Measurements from ENCODE around the gene TMEM269.
"Not testable (repeated sequence)": the region's sequence is repeated elsewhere in the genome, so short reads cannot be mapped to it uniquely, and the experiment has no call there.

TMEM269 gene

DNA sequence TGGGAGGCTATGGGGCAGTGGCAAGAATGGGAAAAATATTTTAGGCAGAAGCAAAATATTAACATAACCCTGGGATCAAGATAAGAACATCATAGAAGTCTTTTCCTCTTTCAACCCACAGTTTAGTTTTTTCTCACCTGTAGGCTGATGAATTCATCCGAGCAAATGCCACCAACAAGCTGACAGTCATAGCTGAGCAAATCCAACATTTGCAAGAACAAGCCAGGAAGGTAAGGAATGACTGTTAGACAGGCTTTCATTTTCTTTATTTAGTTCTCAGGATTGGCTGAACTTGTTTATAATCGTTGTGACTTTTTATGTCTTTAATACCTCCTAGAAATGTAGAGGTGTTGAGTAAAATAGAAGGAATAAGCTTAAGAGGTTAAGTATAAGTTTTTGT lies 11.4 kb upstream of the TMEM269 start:
- DNase-seq (ENCODE audit: low read depth in 2 of 2, low spot score in 1 of 2): no peak

DNA sequence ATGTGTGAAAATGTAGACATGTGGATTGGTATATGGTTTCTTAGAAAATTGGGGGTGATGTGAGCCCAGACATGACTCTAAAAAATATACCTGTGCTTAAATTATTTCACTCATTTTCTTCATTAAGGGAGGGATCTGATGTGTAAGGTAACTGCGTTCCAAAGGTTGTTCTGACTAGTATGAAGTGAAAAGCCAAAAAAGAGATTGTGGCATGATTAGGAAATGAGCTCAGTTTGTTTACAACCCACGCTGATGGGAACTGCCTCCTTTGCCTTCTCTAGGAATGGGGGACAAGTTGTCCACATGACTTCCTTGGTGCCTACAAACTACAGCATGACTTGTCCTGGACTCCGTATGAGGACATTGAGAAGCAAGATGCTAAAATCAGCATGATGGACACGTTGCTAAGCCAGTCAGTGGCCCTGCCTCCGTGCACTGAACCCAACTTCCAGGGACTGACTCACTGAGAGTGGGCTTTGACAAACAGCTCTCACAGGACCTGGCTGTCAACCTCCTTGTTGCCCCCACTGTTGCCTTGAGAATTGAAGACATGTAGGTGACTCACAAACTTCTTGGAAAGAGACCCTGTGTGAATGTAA lies 9.8 kb upstream of the TMEM269 start:
- no peak for DNase-seq (ENCODE audit: low read depth in 2 of 2, low spot score in 1 of 2)

DNA sequence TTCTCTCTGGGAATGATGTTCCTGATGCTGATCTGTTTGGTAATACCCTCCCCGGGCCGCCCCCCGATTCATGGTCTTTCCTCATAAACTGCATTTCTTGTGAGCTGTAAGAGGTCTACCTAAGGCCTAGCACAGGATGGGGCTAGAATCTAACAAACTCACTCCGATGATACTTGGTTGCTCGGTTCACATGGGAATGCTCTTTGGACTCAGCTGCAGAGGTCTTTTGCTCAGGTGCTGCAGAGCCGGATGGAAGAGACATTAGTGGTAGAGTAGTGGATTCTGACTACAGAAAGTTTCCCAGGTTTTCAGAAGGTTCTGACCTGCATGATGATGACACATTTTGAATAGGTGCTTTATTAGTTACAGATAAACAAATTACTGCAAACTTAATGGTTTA lies 8.3 kb upstream of the TMEM269 start:
- DNase-seq (ENCODE audit: low read depth in 2 of 2, low spot score in 1 of 2): no peak

DNA sequence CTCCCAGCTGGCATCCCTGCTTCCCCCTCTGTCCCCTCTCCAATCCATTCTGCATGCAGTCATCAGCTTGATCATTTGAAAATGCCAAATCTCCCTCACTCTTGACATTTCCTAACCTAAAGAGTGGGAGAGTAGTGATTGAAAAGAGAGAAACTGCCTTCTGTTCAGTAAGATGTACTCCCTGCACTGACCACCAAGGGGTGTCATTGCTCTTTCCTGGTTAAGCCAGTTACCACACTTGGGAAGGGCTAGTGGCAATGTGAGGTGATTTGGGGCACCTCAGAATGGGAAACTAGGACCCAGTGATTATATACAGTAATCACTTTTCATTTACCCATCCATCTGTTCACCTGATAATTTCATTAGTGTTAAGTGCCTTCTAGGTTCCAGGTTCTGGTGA lies 6.9 kb upstream of the TMEM269 start:
- no peak for DNase-seq (ENCODE audit: low read depth in 2 of 2, low spot score in 1 of 2)

DNA sequence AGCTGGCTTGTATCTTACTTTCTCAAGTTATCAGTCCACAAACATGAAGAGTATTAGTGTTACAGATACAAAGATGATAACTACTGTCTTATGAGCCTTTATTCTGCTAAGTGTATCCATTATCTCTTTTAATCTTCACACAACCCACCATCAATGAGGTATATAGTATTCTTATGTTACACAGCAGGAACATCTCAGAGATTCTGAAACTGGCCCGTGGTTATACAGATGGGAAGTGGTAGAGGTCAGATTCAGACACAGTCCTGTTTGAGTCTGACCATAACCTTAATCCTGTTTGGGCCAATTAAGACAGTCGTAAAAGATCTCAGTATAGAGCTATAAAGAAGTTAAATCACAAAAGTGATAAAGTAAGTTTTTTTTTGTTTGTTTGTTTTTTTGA lies 5.1 kb upstream of the TMEM269 start:
- DNase-seq (ENCODE audit: low read depth in 2 of 2, low spot score in 1 of 2): no peak

DNA sequence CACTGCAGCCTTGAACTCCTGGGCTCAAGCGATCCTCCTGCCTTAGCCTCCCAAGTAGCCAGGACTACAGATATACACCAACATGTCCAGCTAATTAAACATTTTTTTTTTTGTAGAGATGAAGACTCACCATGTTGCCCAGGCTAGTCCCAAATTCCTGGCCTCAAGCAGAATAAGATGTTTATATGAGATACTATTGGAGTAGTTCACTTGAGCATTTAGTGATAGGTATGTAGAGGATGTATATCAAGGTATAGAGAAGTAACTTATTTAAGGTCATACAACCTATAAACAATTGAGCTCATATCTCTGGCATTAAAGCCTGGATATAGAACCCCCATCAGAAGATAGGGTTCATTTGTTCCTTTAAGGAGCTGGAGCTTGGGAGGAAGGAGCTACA lies 4.6 kb upstream of the TMEM269 start:
- DNase-seq (ENCODE audit: low read depth in 2 of 2, low spot score in 1 of 2): no peak

DNA sequence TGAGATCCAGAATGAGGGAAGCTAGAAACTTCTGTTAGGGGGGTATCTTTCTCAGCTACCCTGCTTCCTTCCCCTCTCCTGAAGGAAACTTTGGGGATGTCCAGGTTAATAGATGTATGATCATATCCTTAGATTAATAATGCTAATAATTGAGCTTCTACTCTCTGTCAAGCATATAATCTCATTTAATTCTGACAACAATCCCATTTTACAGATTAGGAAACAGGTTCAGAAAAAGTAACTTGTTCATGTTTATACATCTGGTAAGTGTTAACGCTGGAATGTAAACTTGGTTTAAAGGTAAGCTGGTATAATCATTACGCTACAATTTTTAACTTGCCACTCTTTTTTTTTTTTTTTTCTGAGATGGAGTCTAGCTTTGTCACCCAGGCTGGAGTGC lies 1.7 kb upstream of the TMEM269 start:
- no peak for DNase-seq (ENCODE audit: low read depth in 2 of 2, low spot score in 1 of 2)

DNA sequence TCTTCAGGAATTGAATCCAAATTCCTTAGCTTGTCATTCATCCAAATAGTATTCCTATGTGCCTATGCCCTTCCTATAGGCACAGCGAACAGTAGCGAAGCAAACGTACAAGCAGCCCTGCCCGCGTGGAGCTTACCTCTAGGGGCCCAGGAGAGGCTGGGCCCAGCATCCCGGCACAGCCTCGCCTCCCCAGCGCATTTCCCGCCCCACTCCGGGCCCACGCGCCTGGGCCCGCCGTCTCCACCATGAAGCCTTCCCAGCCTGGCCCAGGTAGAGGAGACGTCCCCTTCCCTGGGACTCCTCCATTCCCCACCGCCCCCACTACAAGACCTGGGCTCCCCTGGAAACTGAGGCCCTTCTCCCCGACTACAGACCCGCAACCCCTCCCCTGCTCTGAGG lies 245 bp upstream of the TMEM269 start:
- no peak for DNase-seq (ENCODE audit: low read depth in 2 of 2, low spot score in 1 of 2)

DNA sequence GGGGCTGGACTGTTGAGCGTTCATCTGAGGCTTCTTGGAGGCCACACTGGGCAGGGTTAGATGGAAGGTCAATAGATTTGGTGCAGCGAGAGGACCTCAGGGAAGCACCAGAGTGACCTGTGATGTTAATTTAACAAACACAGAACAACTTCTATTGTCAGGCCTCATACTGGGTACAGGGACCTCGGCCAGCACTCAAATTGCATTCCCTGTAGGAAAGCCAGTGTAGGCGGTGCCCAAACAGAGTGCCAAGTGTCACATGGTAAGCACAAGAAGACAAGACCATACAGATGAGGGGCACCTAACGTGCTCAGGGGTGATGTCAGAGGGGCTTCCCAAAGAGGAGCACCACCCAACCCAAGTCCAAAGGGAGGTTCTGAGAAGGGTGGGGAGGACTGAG lies 1.3 kb downstream of the TMEM269 start:
- no peak for DNase-seq (ENCODE audit: low read depth in 2 of 2, low spot score in 1 of 2)

DNA sequence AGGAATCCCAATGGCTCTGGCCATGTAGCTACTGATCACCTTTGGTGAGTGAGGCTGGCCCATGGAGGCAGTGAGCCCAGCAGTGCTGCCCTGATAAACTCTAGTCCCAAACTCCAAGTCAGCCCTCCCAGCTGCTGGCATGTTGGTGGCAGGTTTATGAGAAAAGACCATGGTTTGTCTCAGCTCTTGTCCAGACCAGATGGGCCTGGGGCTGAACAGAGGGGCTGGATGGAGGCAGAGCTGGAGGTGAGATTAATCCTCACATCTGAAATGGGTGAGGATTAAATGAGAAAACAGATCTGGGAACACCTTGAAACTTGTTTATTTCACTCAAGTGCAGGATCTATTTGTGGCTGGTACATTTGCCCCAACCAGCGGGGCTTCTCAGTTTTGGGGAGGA lies 3.2 kb downstream of the TMEM269 start:
- no peak for DNase-seq (ENCODE audit: low read depth in 2 of 2, low spot score in 1 of 2)

DNA sequence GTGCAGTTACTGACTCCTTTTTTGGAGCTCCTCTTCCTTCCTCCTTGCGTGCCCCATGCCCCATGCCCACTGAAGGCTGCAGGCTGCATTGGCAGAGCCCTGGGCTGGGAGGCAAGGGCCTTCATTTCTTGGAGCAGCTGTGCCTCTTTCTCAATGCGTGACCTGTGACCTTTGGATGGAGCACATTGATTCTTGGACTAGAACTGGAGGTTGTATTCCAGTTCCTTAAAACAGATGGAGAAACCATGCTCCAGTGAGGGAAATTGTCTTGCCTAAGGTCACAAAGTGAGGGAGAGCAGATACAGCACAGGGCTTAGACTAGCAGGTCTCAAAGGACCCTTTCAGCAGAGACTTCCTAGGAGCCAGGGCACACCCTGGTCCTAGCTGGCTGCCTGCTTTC lies 9.0 kb downstream of the TMEM269 start:
- no peak for DNase-seq (ENCODE audit: low read depth in 2 of 2, low spot score in 1 of 2)

DNA sequence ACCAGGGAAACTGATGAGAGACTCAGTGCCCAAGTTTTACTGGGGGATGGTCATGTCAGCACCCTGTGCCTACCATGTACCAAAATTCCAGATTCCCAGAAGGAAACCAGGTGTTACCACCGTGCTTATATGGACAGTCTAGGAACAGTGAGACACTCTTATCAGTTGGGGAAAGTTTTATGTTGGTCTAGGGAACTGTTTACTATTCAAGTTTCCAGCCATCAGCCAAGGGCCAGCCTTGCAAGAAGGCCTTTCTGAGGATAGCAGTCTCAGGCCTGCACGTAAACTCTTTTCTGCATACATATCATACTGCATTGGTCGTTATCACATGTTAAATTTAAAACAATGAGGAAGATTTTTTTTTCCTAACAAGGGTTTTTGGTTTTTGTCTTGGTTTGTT lies 12.6 kb downstream of the TMEM269 start:
- no peak for DNase-seq (ENCODE audit: low read depth in 2 of 2, low spot score in 1 of 2)

DNA sequence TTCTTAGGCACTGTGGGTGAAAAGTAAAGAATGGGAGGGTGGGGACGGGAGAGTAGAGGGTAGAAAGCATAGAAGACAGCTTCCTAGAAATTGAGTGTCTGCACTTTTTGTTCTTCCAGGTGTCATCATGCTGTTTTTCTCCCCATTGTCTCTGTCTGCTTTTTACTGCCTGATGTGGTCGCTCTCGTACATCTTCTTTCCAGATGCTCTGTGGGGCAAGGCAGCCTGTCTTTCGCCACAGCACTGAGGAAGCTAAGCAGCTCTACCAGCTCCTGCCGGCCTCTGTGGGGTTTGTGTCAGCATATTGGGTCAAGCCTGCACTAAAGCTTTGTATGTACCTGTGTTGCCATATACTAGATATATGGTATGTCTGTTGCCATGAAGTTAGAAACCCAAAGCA lies 13.2 kb downstream of the TMEM269 start:
- DNase-seq (ENCODE audit: low read depth in 2 of 2, low spot score in 1 of 2): no peak

DNA sequence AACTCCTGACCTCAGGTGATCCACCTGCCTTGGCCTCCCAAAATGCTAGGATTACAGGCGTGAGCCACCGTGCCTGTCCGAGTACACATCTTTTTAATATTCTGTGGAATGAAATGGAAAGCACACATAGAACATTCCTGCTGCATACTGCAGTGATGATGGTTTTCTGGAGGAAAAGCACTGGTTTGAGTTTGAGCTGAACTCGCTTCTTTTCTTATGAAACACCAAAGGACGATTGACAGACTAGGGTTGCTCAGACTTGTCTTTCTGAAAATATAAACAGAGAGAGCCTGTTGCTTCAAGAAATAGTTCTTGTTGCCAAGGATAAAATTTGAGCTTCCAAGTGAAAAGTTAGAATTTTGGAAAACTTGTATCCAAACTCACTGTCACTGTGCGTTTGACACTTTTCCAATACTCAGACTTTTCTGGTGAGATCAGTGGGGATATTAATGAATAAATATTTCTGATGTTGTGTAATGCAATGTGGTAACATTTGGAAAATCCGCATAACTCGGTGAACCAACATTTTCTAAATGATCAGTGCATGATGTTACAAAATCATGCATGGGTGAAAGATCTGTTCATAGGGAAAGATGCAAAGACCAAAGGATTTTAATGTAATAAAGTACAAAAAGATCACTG lies 17.2 kb downstream of the TMEM269 start:
- DNase-seq (ENCODE audit: low read depth in 2 of 2, low spot score in 1 of 2): no peak

DNA sequence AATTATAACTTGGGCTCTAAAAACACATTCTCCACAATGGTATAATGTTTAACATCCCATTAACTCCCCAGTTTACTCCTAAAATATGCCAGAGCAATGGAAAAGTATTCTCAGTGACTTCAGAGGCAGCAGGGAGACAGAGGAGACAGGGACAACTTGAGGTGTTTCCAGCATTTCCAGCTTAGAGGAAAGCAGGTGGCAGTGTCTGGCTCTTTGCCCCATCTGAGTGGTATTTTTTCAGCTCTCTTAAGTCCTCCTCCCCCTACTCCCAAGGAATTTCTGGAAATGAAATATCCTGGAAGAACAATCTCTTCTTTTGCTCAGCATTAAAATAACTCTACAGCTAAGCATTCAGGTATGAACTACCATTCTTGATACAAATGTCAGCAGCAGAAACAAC lies 21.4 kb downstream of the TMEM269 start:
- DNase-seq (ENCODE audit: low read depth in 2 of 2, low spot score in 1 of 2): no peak

DNA sequence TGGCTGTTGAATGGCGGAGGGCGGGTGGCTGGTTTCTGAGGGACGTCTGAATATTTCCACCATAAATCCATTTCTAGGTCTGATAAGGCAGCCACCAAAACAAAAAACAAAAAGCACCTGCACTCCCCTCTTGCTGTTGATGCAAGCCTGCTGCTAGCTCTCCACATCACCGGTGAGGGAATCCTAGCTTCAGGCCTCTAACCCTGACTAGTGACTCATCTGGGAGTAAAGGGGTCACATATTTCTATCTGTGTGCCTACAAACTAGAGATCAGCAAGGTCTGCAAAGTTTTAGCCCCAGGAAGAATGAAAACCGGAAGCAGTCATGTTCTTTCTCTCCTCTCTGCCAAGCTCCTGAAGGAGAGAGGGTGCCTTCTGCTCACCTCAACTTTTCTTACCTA lies 21.8 kb downstream of the TMEM269 start:
- DNase-seq (ENCODE audit: low read depth in 2 of 2, low spot score in 1 of 2): no peak

DNA sequence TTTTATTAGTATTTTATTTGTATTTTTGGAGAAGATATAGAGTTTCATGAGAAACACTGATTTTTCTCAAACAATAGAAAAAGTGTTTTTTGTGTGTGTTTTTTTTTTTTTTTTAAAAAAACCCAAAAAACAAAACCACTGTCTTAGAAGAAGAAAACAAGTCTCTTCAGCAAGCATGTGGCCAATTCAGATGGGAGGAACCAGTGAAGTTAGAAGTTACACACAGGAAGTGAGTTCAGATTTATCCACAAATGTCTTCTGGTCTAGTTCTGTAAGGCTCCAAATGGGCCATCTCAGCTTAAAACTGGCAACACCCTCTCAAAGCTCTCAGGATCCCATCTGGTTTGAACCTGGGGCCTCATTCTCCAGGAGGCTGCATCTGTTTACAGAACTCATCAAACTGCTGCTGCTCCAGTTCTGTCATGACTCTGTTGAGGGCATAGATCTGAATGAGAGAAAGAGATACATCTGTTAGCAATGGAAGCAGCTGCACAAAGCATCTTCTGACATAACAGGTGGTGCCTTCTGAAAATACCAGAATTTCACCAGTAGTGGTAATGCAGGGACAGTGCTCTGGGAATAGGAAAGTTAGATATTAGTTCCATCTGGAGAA lies 22.4 kb downstream of the TMEM269 start:
- no peak for DNase-seq (ENCODE audit: low read depth in 2 of 2, low spot score in 1 of 2)

DNA sequence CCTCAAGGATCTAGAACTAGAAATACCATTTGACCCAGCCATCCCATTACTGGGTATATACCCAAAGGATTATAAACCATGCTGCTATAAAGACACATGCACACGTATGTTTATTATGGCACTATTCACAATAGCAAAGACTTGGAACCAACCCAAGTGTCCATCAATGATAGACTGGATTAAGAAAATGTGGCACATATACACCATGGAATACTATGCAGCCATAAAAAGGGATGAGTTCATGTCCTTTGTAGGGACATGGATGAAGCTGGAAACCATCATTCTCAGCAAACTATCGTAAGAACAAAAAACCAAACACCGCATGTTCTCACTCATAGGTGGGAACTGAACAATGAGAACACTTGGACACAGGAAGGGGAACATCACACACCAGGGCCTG lies 30.0 kb downstream of the TMEM269 start:
- not testable (repeated sequence) for DNase-seq (ENCODE audit: low read depth in 2 of 2, low spot score in 1 of 2)

DNA sequence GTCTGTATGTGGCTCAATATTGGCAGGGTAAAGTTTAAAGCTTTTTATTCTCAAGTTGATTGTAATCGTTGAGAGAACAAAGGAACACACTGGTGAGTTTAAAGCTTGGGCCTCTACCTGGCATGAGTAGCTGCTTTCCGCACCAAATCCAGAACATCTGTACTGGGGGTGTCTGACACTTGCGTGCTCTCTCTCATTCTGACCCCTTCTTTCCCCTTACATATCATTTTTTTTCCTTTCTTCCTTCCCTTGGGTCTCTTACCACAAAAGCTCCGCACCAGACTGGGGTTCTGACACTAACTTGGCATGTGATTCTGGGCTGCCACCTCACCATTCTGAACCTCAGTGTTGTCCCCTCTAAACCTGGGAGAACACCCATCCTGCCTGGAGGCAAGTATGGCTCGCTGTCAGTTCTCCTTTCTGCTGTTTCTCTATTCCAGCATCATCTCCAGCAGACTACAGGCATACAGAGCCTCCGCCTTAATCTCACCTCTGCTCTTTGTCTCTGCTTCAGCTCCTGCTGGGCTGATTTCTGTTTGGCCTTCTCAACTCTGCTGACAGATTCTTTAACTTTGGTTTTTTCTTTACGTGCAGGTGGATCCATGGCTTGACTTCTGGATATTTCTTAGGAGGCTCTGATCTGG lies 31.3 kb downstream of the TMEM269 start:
- DNase-seq (ENCODE audit: low read depth in 2 of 2, low spot score in 1 of 2): no peak

DNA sequence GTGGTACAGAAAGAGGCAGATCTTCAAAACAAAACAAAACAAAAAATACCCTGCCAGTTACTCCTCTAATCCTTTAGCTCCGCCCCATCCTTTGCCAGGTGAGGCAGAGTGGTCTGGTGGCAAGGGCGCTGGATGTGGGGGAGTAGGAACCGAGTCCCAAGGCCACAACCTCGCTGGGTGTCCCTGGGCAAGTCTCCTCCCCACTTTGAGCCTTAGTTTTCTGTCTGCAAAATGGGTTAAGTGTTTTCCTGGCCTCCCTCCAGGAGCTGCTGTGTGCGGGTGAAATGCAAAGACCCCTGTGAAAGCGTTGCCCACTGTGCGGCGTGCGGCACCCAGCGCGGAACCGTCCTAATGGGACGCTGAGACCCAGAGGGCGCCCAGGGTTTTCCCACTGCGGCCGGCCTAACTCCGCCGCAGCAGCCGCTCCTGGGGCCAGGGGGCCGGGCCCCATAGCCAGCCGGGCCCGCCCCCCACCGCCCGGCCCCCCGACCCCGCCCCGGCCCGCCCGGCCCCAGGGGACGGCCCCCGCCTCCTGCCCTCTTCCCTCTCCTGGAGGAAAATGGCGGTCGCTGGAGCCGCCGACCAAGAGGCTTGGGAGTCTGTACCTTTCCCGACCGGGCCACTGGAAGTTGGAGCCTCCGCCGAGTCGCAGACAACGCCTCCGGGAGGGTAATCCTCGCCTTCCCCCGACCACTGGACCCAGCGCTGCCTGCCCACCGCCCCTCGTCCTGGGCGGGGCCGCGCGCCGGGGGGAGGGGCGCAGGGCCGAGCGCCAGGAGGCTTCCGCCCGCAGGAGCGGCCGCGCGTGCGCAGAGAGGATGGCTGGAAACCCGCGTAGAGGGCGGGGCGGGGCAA lies 32.0 kb downstream of the TMEM269 start, which contains the start of the genes ERMAP and SVBP:
Gene ERMAP (plus strand): TSS at position 538 of the 855 bp plus-strand sequence. CDS start 13,327 bp downstream, outside the sequence.
Gene SVBP (minus strand): TSS at position 813 of the 855 bp plus-strand sequence. CDS start 853 bp downstream, outside the sequence.
- peak; percentile 91 to 94 for DNase-seq (ENCODE audit: low read depth in 2 of 2, low spot score in 1 of 2)

DNA sequence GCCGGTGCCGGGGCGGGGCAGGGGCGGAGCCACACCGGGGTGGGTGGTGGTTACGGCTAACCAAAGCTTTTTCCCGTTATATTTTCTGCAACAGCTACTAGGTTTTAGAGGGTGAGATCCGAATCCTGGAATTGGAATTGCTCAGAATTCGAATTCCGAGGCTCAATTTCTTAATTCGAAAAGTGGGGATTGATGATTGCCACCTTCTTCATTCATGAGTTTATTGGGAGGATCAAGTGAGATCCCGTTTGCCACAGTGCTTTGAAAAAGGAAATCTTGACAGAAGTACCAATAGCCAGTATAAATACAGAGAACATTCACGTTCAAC lies 32.6 kb downstream of the TMEM269 start:
- no peak for DNase-seq (ENCODE audit: low read depth in 2 of 2, low spot score in 1 of 2)

Measured in stimulated activated CD8-positive, alpha-beta memory T cell treated with anti-CD3 and anti-CD28 coated beads, Interleukin-4, amount 100 ng/mL, for 1 hour (primary cell).